Keratinocyte (primary cell): ENCODE data around the gene ZNF586.

Experiments used
- CTCF ChIP-seq, 3 experiments: IDR thresholded peaks in 1 of 3; conservative IDR thresholded peaks in 1 of 3; optimal IDR thresholded peaks in 1 of 3; 2 replicates in 2 of 3; 3 replicates in 1 of 3; pipeline versions ENCODE3 to v1.5.1; 2011; ENCODE audit warnings: low read length in 3 of 3, mild to moderate bottlenecking in 3 of 3, moderate library complexity in 2 of 3, control low read depth in 1 of 3, inconsistent platforms in 1 of 3; ENCODE audit not compliant: insufficient read depth in 2 of 3; ENCODE audit errors: extremely low read depth in 1 of 3
- EZH2 ChIP-seq: IDR thresholded peaks from one replicate; pipeline ENCODE4 v1.6.1; 2012; ENCODE audit warnings: inconsistent platforms, mild to moderate bottlenecking, low read length, moderate library complexity

GRCh38 chr19:57812226-57812625, 42.8 kb downstream of the ZNF586 start:
- no peak for TF ChIP-seq CTCF (optimal IDR thresholded peaks at IDR 0.05 in 1 of 3, IDR thresholded peaks at IDR 0.05 in 1 of 3, conservative IDR thresholded peaks at IDR 0.05 in 1 of 3; ENCODE audit: extremely low read depth in 1 of 3, insufficient read depth in 2 of 3, low read length in 3 of 3)
- no peak for TF ChIP-seq EZH2
